Left kidney (tissue), 8 donors: ENCODE results near the gene RASA2. TPM values are rescaled to one million over a fixed set of nuclear protein-coding genes. Genes with fewer than 3 reads are reported as not detected.

Experiments
- DNase-seq: peaks from one replicate; pipeline ENCODE4 v3.0.0-alpha.2; 2013
- long read RNA-seq, 8 donors: transcript quantifications; one replicate each; lab custom pipeline, GENCODE V29; 2026
- polyA plus RNA-seq: library from polyadenylated mRNA; unstranded; fragments of 120-200 nt; gene quantifications from one replicate; pipeline ENCODE4 v1.2.1, GENCODE V29; 2013; ENCODE audit not compliant: insufficient read length

The RASA2 gene
- 30.2 TPM for polyA plus RNA-seq
- long read RNA-seq, donor 1, full-length matches to known transcripts, result 1 of 1 reads
- long read RNA-seq, donor 1, partial matches to known transcripts, result 0 of 1 reads
- long read RNA-seq, donor 1, other reads (novel, unspliced or antisense), result 0 of 1 reads
- long read RNA-seq, donor 2, full-length matches to known transcripts, result 1 of 16 reads
- long read RNA-seq, donor 2, partial matches to known transcripts, result 15 of 16 reads
- long read RNA-seq, donor 2, other reads (novel, unspliced or antisense), result 0 of 16 reads
- long read RNA-seq, donor 3, full-length matches to known transcripts, result 1 of 1 reads
- long read RNA-seq, donor 3, partial matches to known transcripts, result 0 of 1 reads
- long read RNA-seq, donor 3, other reads (novel, unspliced or antisense), result 0 of 1 reads
- long read RNA-seq, donor 4, result 0 reads
- long read RNA-seq, donor 5, full-length matches to known transcripts, result 2 of 2 reads
- long read RNA-seq, donor 5, partial matches to known transcripts, result 0 of 2 reads
- long read RNA-seq, donor 5, other reads (novel, unspliced or antisense), result 0 of 2 reads
- long read RNA-seq, donor 6, full-length matches to known transcripts, result 1 of 1 reads
- long read RNA-seq, donor 6, partial matches to known transcripts, result 0 of 1 reads
- long read RNA-seq, donor 6, other reads (novel, unspliced or antisense), result 0 of 1 reads
- long read RNA-seq, donor 7, full-length matches to known transcripts, result 1 of 1 reads
- long read RNA-seq, donor 7, partial matches to known transcripts, result 0 of 1 reads
- long read RNA-seq, donor 7, other reads (novel, unspliced or antisense), result 0 of 1 reads
- long read RNA-seq, donor 8, full-length matches to known transcripts, result 2 of 2 reads
- long read RNA-seq, donor 8, partial matches to known transcripts, result 0 of 2 reads
- long read RNA-seq, donor 8, other reads (novel, unspliced or antisense), result 0 of 2 reads

- DNase-seq, result peak; percentile 56
Observed at GRCh38 chr3:141486746-141487520, at the start of gene RASA2. Gene RASA2 (plus strand): TSS chr3:141487027. CDS start chr3:141487084, 57 bp downstream.

- no peak for DNase-seq
Observed at GRCh38 chr3:141439589-141439988, 47.2 kb upstream of the RASA2 start.

- no peak for DNase-seq
Observed at GRCh38 chr3:141440942-141441341, 45.9 kb upstream of the RASA2 start.

DNA sequence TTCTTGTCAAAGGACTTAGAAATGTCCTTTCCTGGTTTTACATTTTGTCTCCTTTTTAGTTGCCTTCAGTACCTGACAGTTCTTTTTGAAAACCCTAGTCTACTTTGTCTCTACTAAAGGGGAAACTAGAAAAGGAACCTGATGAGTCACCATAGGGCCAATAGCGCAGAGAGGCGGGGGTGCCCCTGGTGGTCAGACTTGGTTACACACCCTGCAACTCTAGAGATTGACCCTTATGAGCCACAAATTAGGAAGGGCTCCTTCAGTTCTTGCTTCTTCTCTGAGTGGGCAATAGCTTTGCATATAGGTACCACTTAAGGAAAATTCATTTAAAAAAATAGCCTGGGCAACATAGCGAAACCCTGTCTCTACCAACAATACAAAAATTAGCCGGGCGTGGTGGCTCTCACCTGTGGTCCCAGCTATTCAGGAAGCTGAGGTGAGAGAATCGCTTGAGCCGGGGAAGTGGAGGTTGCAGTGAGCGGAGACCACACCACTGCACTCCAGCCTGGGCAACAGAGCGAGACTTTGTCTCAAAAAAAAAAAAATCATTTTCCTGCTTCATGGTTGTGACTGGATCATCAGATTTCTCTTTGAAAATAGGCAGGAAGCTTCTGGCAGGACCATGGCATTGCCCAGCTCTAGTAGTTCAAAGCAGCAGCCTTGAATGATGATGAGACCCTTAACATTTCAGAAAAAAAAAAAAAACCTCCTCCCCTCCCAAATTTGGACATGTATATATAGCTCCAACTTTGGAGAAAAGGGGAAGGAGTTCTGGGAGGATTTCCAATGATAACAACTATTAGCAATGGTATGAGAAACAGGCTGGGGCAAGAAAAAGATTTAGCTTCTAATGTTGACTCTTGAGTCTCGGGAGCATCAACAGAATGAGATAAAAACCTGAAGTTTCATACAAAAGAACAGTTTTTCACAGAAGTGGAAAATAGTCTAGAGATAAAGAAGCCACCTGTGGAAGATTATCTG is 45.2 kb upstream of the RASA2 start:
- DNase-seq, result no peak

DNA sequence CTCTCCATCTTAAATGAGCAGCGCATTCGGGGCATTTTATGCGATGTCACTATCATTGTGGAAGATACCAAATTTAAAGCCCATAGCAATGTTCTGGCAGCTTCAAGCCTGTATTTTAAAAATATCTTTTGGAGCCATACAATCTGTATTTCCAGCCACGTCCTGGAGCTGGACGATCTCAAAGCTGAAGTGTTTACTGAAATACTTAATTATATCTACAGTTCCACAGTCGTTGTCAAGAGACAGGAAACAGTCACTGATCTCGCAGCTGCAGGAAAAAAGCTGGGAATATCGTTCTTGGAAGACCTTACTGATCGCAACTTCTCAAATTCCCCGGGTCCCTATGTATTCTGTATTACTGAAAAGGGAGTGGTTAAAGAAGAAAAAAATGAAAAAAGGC is 44.4 kb upstream of the RASA2 start:
- no peak for DNase-seq

DNA sequence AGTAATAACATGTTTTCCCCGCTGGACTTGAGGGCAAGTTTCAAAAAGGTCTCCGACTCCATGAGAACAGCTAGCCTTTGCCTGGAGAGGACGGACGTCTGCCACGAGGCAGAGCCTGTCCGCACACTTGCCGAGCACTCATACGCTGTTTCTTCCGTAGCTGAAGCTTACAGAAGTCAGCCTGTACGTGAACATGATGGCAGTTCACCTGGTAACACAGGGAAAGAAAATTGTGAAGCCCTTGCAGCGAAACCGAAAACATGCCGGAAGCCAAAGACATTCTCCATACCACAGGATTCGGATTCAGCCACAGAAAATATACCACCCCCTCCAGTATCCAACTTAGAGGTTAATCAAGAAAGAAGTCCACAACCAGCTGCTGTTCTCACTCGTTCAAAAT is 43.9 kb upstream of the RASA2 start:
- DNase-seq, result no peak

GRCh38 chr3:141444586-141445285 is 42.1 kb upstream of the RASA2 start:
- DNase-seq, result no peak

- no peak for DNase-seq
Observed at GRCh38 chr3:141445990-141446389, 40.8 kb upstream of the RASA2 start.

DNA sequence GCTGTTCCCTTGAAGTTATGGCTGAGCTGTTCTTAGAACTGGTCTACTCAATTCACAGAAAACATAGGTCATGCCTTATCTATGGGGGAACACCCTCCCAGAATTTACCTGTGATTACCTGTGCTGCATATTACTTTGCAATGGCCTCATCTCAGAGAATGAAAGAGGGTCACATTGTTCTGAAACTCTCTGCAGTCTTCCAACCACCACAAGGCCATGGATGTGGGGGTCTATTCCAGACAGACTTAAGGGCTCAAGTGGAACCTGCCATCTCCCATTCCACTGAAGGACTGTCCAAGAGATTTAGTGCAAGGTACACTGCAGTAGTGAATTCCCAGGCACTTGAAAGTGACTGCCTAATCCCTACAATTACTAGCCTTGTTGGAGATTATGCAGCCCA is 40.1 kb upstream of the RASA2 start:
- no peak for DNase-seq

DNA sequence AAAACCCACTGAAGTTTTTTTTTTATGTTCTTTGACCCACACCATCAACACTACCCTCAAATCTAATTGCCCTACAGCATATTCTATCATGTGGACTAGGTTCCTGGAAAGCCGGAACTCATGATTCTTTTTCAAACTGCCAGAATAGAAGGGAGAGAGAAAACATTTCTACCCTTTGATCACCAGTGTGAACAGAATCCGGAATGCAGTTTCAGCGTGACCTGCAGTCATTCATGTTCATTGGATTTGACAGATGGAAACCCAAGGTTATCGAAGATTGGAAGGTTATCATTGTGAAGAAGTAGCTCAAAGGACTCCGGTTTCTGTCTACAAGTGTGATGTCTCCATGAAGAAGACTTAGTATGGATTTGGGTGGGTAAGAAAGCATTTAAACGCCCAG is 39.4 kb upstream of the RASA2 start:
- no peak for DNase-seq

GRCh38 chr3:141448606-141449220 is 38.1 kb upstream of the RASA2 start:
- DNase-seq, result no peak

GRCh38 chr3:141449424-141449823 is 37.4 kb upstream of the RASA2 start:
- DNase-seq, result no peak

DNA sequence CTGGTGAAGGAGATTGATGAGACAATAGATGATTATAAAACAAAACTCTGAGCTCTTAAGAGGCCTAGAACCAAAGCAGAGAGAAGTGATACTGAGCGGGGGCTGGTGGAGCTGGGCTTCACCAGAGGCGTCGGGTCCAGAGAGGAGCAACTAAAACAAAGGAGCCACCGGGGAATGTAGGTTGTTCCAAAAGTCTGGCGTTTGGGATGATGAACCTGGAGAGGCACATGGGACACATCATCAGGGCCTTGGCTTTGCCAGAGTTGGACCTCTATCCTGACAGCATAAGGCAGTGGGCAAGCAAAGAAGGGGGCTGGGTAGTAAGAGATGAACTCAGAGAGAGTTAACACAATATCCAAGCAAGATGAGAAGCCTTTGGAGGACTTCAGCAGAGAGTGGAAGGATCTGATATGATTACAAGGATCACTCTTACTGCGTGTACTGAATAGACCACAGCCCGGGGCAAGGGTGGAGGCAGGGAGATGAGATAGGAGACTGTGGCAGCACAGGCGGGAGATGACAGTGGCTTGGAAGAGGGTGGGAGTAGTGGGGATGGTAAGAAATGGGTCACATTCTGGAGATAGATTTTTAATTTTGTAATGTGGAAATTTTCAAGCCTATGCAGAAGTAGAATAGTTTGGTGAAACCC is 36.0 kb upstream of the RASA2 start:
- DNase-seq, result no peak

- peak; percentile 66 for DNase-seq
Observed at GRCh38 chr3:141452045-141452444, 34.8 kb upstream of the RASA2 start.

GRCh38 chr3:141452773-141453172 is 34.1 kb upstream of the RASA2 start:
- no peak for DNase-seq

- no peak for DNase-seq
Observed at GRCh38 chr3:141454054-141454453, 32.8 kb upstream of the RASA2 start.

DNA sequence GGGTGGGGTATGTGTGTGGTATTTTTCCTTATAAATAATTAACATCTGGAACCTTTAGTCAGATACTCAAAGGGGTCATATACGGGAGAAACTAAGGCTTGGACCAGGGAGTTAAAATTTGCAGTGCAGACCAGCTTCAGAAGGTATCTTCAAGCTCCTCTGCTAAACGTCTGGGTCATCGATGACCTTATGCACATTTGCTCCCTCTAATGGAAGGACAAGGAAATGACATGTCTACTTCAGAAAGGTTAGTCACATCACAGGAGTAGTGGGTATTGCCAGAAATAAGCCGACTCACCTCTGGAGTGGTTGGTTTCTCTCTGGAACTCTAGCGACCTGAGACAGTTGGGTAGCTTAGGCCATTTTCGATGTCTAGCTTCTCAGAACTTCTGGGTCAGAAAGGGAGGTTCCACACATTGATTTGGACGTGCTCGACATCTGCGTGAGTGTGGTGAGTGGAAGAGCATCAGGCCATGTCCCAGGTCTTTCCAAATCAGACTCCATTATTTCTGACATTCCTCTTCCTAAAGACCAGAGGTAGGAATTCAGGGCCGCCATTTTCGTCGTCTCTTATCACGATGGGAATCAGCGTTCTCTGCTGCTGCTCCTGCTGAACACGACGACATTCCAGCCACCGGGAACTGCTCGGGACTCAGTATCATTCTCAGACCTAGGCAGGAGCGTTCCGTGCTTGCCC is 31.8 kb upstream of the RASA2 start:
- DNase-seq, result no peak

- DNase-seq, result no peak
Observed at GRCh38 chr3:141455603-141456300, 31.1 kb upstream of the RASA2 start.
